HCT116 (cell line): Measurements from ENCODE around the gene UXS1. TPM values are rescaled to one million over a fixed set of nuclear protein-coding genes. Genes with fewer than 3 reads are reported as not detected.
"Not testable (repeated sequence)": the region's sequence is repeated elsewhere in the genome, so short reads cannot be mapped to it uniquely, and the experiment has no call there.

Experiments used
- ATAC-seq: fragments of 200-7000 bp; cut with Tn5 transposase; 2 replicates; pipeline ENCODE4 v1.9.1; 2020; ENCODE audit warnings: mild to moderate bottlenecking, moderate library complexity
- BruUV-seq: library from RNA; stranded (reverse); fragments of 400-500 nt; replicated peaks from 2 replicates; lab custom pipeline; 2021; lab: Mats Ljungman, UMichigan
- CTCF ChIA-PET: fragments of 300-600 bp; sonication (Branson Sonifier 250); formaldehyde crosslinking; loops from one replicate; lab custom pipeline; 2021; ENCODE audit warnings: antibody characterized with exemption; lab: Charles Lee
- POLR2A ChIA-PET: fragments of 300-600, 350-600 bp; sonication (Branson Sonifier 250); formaldehyde crosslinking; loops from one replicate; lab custom pipeline; 2021; ENCODE audit warnings: antibody characterized with exemption; lab: Charles Lee
- RAD21 ChIA-PET, 2 experiments: fragments of 300-600 bp; sonication (Branson Sonifier 250); formaldehyde crosslinking; loops; one replicate each; lab custom pipeline; 2023; ENCODE audit warnings: low total read pairs in 2 of 2; ENCODE audit not compliant: uncharacterized antibody in 2 of 2, unreplicated experiment in 2 of 2, low non-redundant PET in 1 of 2; lab: Charles Lee
- DNase-seq: peaks from one replicate; pipeline ENCODE4 v3.0.0-alpha.2; 2010; ENCODE audit warnings: low read depth, low spot score
- H2AFZ ChIP-seq: fragments of 200-600 bp; shearing (Covaris generic), sonication (generic); 2 replicates; pipeline ENCODE4 v1.6.1; 2017; ENCODE audit warnings: low read depth, mixed run types, mixed read lengths, antibody characterized with exemption, low read length; ENCODE audit not compliant: poor library complexity, severe bottlenecking
- H3K27ac ChIP-seq: 2 replicates; pipeline ENCODE4 v1.5.1; 2012; ENCODE audit warnings: low read depth, low read length
- H3K27me3 ChIP-seq: fragments of 200-600 bp; sonication (generic); 2 replicates; pipeline ENCODE4 v1.6.1; 2016; ENCODE audit warnings: mixed run types, low read length, mixed read lengths; ENCODE audit not compliant: insufficient read depth
- H3K36me3 ChIP-seq, 2 experiments: fragments of 200-500 bp in 1 of 2; fragments of 200-600 bp in 1 of 2; sonication (Bioruptor generic) in 1 of 2; sonication (generic) in 1 of 2; 2 replicates each; pipeline versions ENCODE4 v1.5.1 to v1.6.1; 2014 to 2016; ENCODE audit warnings: low read length in 2 of 2, inconsistent platforms in 1 of 2, mixed read lengths in 1 of 2, mixed run types in 1 of 2; ENCODE audit not compliant: insufficient read depth in 2 of 2, control insufficient read depth in 1 of 2
- H3K4me1 ChIP-seq, 2 experiments: fragments of 200-600 bp in 1 of 2; sonication (generic) in 1 of 2; 2 replicates each; pipeline versions ENCODE4 v1.5.1 to v1.6.1; 2012 to 2017; ENCODE audit warnings: low read length in 2 of 2, inconsistent platforms in 1 of 2, mild to moderate bottlenecking in 1 of 2, mixed read lengths in 1 of 2, mixed run types in 1 of 2, moderate library complexity in 1 of 2; ENCODE audit not compliant: insufficient read depth in 2 of 2, control insufficient read depth in 1 of 2
- H3K4me2 ChIP-seq: fragments of 200-600 bp; sonication (generic); 2 replicates; pipeline ENCODE4 v1.6.1; 2017; ENCODE audit warnings: mixed run types, low read length, mixed read lengths
- H3K4me3 ChIP-seq, 2 experiments: fragments of 200-600 bp in 1 of 2; sonication (generic) in 1 of 2; replicated peaks in 1 of 2; 2 replicates each; pipeline ENCODE4 v1.5.1; 2011 to 2016; ENCODE audit warnings: low read length in 2 of 2, control low read depth in 1 of 2, low read depth in 1 of 2, mild to moderate bottlenecking in 1 of 2, mixed read lengths in 1 of 2, mixed run types in 1 of 2
- H3K79me2 ChIP-seq: fragments of 200-600 bp; sonication (generic); 2 replicates; pipeline ENCODE4 v1.6.1; 2017; ENCODE audit warnings: mild to moderate bottlenecking, mixed run types, low read length, moderate library complexity, mixed read lengths; ENCODE audit not compliant: insufficient read depth
- H3K9ac ChIP-seq: fragments of 200-600 bp; sonication (generic); 2 replicates; pipeline ENCODE4 v1.6.1; 2016; ENCODE audit warnings: low read length, mixed read lengths
- H3K9me2 ChIP-seq: fragments of 200-600 bp; sonication (generic), shearing (Covaris generic); 2 replicates; pipeline ENCODE4 v1.6.1; 2017; ENCODE audit warnings: mixed run types, mild to moderate bottlenecking, moderate library complexity; ENCODE audit not compliant: insufficient read depth
- H3K9me3 ChIP-seq, 2 experiments: fragments of 200-500 bp in 1 of 2; fragments of 200-600 bp in 1 of 2; sonication (Bioruptor generic) in 1 of 2; sonication (generic) in 1 of 2; 2 replicates each; pipeline ENCODE4 v1.6.1; 2014 to 2017; ENCODE audit warnings: low read length in 2 of 2, mixed read lengths in 2 of 2, inconsistent platforms in 1 of 2, low read depth in 1 of 2, mild to moderate bottlenecking in 1 of 2, mixed run types in 1 of 2, moderate library complexity in 1 of 2; ENCODE audit not compliant: control insufficient read depth in 1 of 2, insufficient read depth in 1 of 2
- H4K20me1 ChIP-seq: fragments of 200-600 bp; sonication (generic), shearing (Covaris generic); 2 replicates; pipeline ENCODE4 v1.6.1; 2017; ENCODE audit warnings: mixed run types, mild to moderate bottlenecking, moderate library complexity; ENCODE audit not compliant: insufficient read depth
- ATF3 ChIP-seq: IDR thresholded peaks from 2 replicates; pipeline ENCODE4 v1.6.1; 2012
- POLR2A ChIP-seq: IDR thresholded peaks from 2 replicates; pipeline ENCODE4 v1.7.0; 2011; ENCODE audit warnings: borderline replicate concordance; ENCODE audit not compliant: insufficient read depth, insufficient read length; ENCODE audit errors: extremely low read depth
- RAD21 ChIP-seq: IDR thresholded peaks from 2 replicates; pipeline ENCODE4 v1.6.1; 2012; ENCODE audit warnings: low read depth, mild to moderate bottlenecking
- SIN3A ChIP-seq: IDR thresholded peaks from 2 replicates; pipeline ENCODE4 v1.6.1; 2012; ENCODE audit warnings: low read depth
- ZNF274 ChIP-seq: fragments of 200-500 bp; sonication (Bioruptor generic); IDR thresholded peaks from 2 replicates; pipeline ENCODE4 v1.6.1; 2014; ENCODE audit warnings: mild to moderate bottlenecking, low read depth, low read length, inconsistent platforms
- intact Hi-C: fragments of 100-400 bp; cut with micrococcal nuclease; formaldehyde crosslinking; loops from 2 replicates; pipeline ENCODE4 v1.10.0; 2022
- total RNA-seq: library from RNA; stranded (reverse); gene quantifications from one replicate; pipeline ENCODE4 v1.2.1, GENCODE V29; 2021; ENCODE audit not compliant: unreplicated experiment

The UXS1 gene
- total RNA-seq, 1 experiment from 2014 or later = 45.7 TPM

- TF ChIP-seq ATF3 (no peak), RAD21 (no peak), SIN3A (peak; percentile 80), POLR2A (peak; percentile 56), ZNF274 (no peak)
Observed at GRCh38 chr2:106193977-106194778, at the start of gene UXS1 (continued).

- H3K79me2 ChIP-seq, H2AFZ ChIP-seq, H3K27ac ChIP-seq, H4K20me1 ChIP-seq, BruUV-seq, H3K27me3 ChIP-seq, H3K36me3 ChIP-seq, POLR2A ChIA-PET, H3K9me2 ChIP-seq, H3K4me3 ChIP-seq, intact Hi-C loops, H3K9me3 ChIP-seq, H3K4me1 ChIP-seq, DNase-seq, CTCF ChIA-PET, RAD21 ChIA-PET, H3K4me2 ChIP-seq, ATAC-seq, H3K9ac ChIP-seq: not testable (repeated sequence)
Observed at GRCh38 chr2:106239491-106239890, 45.4 kb upstream of the UXS1 start.

GRCh38 chr2:106235392-106235791 is 41.3 kb upstream of the UXS1 start:
- H3K36me3 ChIP-seq, CTCF ChIA-PET, H3K4me3 ChIP-seq, BruUV-seq, DNase-seq, H3K27me3 ChIP-seq, H2AFZ ChIP-seq, H3K79me2 ChIP-seq, H3K4me1 ChIP-seq, POLR2A ChIA-PET, intact Hi-C loops, H4K20me1 ChIP-seq, H3K27ac ChIP-seq, H3K9ac ChIP-seq, RAD21 ChIA-PET, H3K9me2 ChIP-seq, H3K9me3 ChIP-seq, ATAC-seq, H3K4me2 ChIP-seq: not testable (repeated sequence)
